Upper lobe of right lung (tissue), 1 donor: Measurements from ENCODE around the gene ESRRG. TPM values are rescaled to one million over a fixed set of nuclear protein-coding genes. Genes with fewer than 3 reads are reported as not detected.

Source experiments
- ATAC-seq: fragments of 200-7000 bp; cut with Tn5 transposase; one replicate; pipeline ENCODE4 v1.9.1; 2020; ENCODE audit warnings: mild to moderate bottlenecking, moderate library complexity
- DNase-seq: peaks from one replicate; pipeline ENCODE4 v3.0.0-alpha.2; 2020
- H3K27ac ChIP-seq: fragments of 200-600 bp; one replicate; pipeline ENCODE4 v1.8.0; 2022
- H3K27me3 ChIP-seq: fragments of 200-600 bp; one replicate; pipeline ENCODE4 v1.8.0; 2022; ENCODE audit warnings: mild to moderate bottlenecking
- H3K36me3 ChIP-seq: fragments of 200-600 bp; one replicate; pipeline ENCODE4 v1.8.0; 2022
- H3K4me1 ChIP-seq: fragments of 200-600 bp; one replicate; pipeline ENCODE4 v1.8.0; 2022
- H3K4me3 ChIP-seq: fragments of 200-600 bp; one replicate; pipeline ENCODE4 v1.8.0; 2022; ENCODE audit warnings: mild to moderate bottlenecking
- H3K9me3 ChIP-seq: fragments of 200-600 bp; one replicate; pipeline ENCODE4 v1.8.0; 2022
- CTCF ChIP-seq: fragments of 200-600 bp; IDR thresholded peaks from one replicate; pipeline ENCODE4 v1.8.0; 2022; ENCODE audit warnings: antibody characterized with exemption
- intact Hi-C: fragments of 100-400 bp; cut with DNase I; formaldehyde crosslinking; loops from one replicate; pipeline ENCODE4 v1.11.0; 2022
- total RNA-seq: library from RNA; stranded (reverse); fragmentation: NEBNext Ultra II Directional; extraction: Animal tissue kit (Norgen Biotek cat#: 25700); gene quantifications from one replicate; pipeline ENCODE4 v1.2.1, GENCODE V29; 2021
- donor health status: DM: no; HTN: yes; CAD: no; lungs with severe emphysema.

The ESRRG gene
- total RNA-seq, 1 donor from 2014 or later = 0.29 TPM

GRCh38 chr1:216757110-216757509 is 33.9 kb upstream of the ESRRG start:
- no peak for DNase-seq
- Histone ChIP-seq H3K4me3 (no peak overlapping the region), H3K4me1 (no peaks in the 10 kb centered on the region), H3K27me3 (no peaks in the 10 kb centered on the region), H3K9me3 (no peaks in the 10 kb centered on the region), H3K27ac (no peak overlapping the region), H3K36me3 (no peaks in the 10 kb centered on the region)
- no peak for TF ChIP-seq CTCF
- ATAC-seq = no peak
- intact Hi-C loops = no loop called here

- intact Hi-C loops = no loop called here
- DNase-seq (no peak), ATAC-seq (no peak)
- H3K9me3 ChIP-seq = no peaks in the 10 kb centered on the region
- H3K27me3 ChIP-seq = no peaks in the 10 kb centered on the region
- H3K4me1 ChIP-seq = no peaks in the 10 kb centered on the region
- no peak for TF ChIP-seq CTCF
- H3K27ac ChIP-seq = no peak overlapping the region
- no peaks in the 10 kb centered on the region for H3K36me3 ChIP-seq
- no peak overlapping the region for H3K4me3 ChIP-seq
Observed at GRCh38 chr1:216750961-216751360, 27.7 kb upstream of the ESRRG start.

- H3K27ac ChIP-seq = no peak overlapping the region
- peak; percentile 53 for TF ChIP-seq CTCF
- DNase-seq = no peak
- H3K27me3 ChIP-seq = no peaks in the 10 kb centered on the region
- intact Hi-C loops = no loop called here
- H3K4me3 ChIP-seq = no peak overlapping the region
- ATAC-seq = peak; percentile 80
- H3K36me3 ChIP-seq = no peaks in the 10 kb centered on the region
- H3K9me3 ChIP-seq = no peaks in the 10 kb centered on the region
- no peaks in the 10 kb centered on the region for H3K4me1 ChIP-seq
Observed at GRCh38 chr1:216750031-216750627, 26.9 kb upstream of the ESRRG start.

- TF ChIP-seq CTCF = no peak
- intact Hi-C loops = no loop called here
- no peaks in the 10 kb centered on the region for H3K9me3 ChIP-seq
- H3K27ac ChIP-seq = no peak overlapping the region
- H3K4me3 ChIP-seq = no peak overlapping the region
- no peaks in the 10 kb centered on the region for H3K36me3 ChIP-seq
- DNase-seq (no peak), ATAC-seq (no peak)
- no peaks in the 10 kb centered on the region for H3K4me1 ChIP-seq
- no peaks in the 10 kb centered on the region for H3K27me3 ChIP-seq
Observed at GRCh38 chr1:216749232-216749631, 26.0 kb upstream of the ESRRG start.

GRCh38 chr1:216742625-216743024 is 19.4 kb upstream of the ESRRG start:
- no peak overlapping the region for H3K4me3 ChIP-seq
- no peak for TF ChIP-seq CTCF
- no peak overlapping the region for H3K27ac ChIP-seq
- DNase-seq (no peak), ATAC-seq (no peak)
- H3K4me1 ChIP-seq = no peaks in the 10 kb centered on the region
- no peaks in the 10 kb centered on the region for H3K9me3 ChIP-seq
- intact Hi-C loops = no loop called here
- no peaks in the 10 kb centered on the region for H3K27me3 ChIP-seq
- H3K36me3 ChIP-seq = no peaks in the 10 kb centered on the region

- no peaks in the 10 kb centered on the region for H3K4me1 ChIP-seq
- no peaks in the 10 kb centered on the region for H3K9me3 ChIP-seq
- TF ChIP-seq CTCF = no peak
- DNase-seq = no peak
- H3K4me3 ChIP-seq = no peak overlapping the region
- ATAC-seq = no peak
- H3K27me3 ChIP-seq = no peaks in the 10 kb centered on the region
- H3K36me3 ChIP-seq = no peaks in the 10 kb centered on the region
- H3K27ac ChIP-seq = no peak overlapping the region
- intact Hi-C loops = no loop called here
Observed at GRCh38 chr1:216740331-216740730, 17.1 kb upstream of the ESRRG start.
